ENCODE data around the gene IRAK2. TPM values are rescaled to one million over a fixed set of nuclear protein-coding genes. Genes with fewer than 3 reads are reported as not detected.
A peak's percentile ranks its signal among the peaks of the same experiment; 100 is the strongest.

Gene IRAK2
- total RNA-seq, 2 donors from 2014 or later, result 2.3 to 4.2 TPM

DNA sequence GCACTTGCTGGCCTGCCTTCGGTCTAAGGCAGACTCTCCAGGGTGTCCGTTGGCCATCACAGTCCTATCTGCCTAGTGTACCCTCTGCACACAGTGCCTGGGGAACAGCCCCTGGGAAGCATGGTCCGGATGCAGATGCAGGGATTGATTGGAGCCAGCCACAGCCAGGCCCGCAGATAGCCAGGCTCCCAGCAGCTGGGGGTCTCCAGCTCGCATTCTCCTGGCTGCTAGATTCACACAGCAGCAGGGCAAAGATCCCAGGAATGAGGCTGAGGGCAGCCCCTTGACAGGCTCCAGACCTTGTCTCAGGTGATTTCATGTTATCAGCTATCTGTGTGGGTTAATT is 41.4 kb downstream of the IRAK2 start:
- intact Hi-C loops (cut with DNase I), result no loop called here
- no peak for DNase-seq (ENCODE audit: low spot score)

DNA sequence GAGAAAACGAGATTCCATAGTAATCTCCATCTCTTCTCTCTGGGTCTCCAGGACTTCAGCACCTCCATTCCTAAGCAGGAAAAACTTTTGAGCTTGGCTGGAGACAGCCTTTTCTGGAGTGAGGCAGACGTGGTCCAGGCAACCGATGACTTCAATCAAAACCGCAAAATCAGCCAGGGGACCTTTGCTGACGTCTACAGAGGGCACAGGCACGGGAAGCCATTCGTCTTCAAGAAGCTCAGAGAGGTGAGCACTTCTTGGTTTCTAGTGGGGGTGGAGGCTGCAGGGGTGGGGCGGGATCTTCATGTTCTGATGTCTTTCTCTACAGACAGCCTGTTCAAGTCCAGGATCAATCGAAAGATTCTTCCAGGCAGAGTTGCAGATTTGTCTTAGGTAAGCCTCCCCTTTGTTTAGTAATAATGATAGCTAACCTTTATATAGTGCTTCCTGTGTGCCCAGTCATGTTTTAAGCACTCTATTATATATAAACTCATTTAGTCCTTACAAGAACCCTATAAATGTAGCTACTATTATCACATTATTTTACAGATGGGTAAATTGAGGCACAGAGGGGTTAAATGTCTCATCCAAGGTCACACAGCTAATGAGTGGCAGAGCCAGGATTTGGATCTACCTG is 48.6 kb downstream of the IRAK2 start:
- intact Hi-C loops (cut with DNase I), result no loop called here
- no peak for DNase-seq (ENCODE audit: low spot score)

DNA sequence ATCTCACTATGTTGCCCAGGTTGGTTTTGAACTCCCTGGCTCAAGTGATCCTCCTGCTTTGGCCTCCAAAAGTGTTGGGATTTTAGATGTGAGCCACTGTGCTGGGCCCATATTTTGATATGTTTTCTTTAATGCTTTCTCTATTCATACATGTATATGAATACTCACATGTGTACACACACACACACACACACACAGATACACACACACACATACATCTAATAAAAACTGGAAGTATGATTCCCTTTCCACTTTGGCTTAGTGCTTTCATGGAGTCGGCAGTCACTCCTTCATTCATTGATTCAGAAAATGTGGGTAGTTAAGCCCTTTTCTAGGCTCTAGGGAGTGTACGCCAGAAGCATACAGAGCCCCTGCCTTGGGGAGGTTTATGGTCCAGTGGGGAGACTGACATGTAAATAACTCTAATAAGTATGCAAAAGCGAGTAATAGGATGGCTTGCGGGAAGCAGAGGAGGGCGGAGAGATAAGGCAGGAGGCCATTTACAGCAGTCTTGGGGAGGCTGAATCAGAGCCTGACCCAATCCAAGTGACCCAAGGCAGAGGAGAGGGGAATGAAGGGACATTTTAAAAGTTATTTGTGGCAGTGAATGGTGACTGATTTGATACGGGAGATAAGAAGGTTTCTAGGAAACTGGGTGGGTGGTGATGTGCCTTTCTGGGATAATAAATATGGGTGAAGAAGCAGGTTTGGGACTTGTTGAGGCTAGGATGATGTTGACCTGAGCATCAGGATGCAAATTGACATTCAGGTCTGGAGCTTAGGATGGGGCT is 51.1 kb downstream of the IRAK2 start:
- no peak for DNase-seq (ENCODE audit: low spot score)
- intact Hi-C loops (cut with DNase I), result no loop called here

DNA sequence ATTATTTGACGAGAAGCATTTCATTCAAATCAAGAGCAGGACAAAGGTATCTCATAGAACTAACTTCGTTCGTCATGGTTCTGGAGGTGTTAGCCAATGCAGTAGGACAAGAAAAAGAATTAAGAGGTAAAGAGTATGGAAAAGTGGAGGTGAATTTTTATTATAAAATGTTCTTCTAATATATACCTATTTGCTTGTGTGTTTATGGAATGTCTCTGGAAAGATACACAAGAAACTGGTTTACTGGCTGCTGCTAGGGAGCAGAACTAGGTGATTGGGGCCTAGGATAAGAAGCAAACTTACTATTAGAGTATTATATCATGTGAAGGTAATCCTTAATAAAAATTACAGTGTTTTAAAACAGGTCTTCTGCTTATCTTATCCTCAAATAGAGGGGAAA is 52.6 kb downstream of the IRAK2 start:
- intact Hi-C loops (cut with DNase I), result no loop called here
- no peak for DNase-seq (ENCODE audit: low spot score)

DNA sequence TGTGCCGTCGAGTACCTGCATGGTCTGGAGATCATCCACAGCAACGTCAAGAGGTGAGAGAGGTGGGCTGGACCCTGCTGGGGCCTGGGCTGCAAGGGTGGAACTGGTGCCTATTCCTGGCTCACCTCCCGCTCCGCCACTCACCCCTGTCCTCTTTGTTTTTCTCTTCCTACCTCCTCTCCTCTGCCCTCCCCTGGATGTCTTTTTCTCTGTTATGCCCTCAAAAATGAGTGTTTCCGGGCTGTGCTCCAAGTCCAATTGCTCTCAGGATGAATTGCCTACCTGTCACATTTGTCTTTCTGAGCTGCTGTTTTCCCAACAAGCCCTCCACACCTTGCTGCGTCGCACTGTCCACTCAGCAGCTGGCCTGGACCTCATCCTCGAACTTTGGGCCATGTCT is 55.0 kb downstream of the IRAK2 start:
- intact Hi-C loops (cut with DNase I), result loop anchor here in 1 of 2 donors (10.0 kb wide), 1 partner anchor 75 kb away; the partner anchor contains the start of gene VHL
- no peak for DNase-seq (ENCODE audit: low spot score)

DNA sequence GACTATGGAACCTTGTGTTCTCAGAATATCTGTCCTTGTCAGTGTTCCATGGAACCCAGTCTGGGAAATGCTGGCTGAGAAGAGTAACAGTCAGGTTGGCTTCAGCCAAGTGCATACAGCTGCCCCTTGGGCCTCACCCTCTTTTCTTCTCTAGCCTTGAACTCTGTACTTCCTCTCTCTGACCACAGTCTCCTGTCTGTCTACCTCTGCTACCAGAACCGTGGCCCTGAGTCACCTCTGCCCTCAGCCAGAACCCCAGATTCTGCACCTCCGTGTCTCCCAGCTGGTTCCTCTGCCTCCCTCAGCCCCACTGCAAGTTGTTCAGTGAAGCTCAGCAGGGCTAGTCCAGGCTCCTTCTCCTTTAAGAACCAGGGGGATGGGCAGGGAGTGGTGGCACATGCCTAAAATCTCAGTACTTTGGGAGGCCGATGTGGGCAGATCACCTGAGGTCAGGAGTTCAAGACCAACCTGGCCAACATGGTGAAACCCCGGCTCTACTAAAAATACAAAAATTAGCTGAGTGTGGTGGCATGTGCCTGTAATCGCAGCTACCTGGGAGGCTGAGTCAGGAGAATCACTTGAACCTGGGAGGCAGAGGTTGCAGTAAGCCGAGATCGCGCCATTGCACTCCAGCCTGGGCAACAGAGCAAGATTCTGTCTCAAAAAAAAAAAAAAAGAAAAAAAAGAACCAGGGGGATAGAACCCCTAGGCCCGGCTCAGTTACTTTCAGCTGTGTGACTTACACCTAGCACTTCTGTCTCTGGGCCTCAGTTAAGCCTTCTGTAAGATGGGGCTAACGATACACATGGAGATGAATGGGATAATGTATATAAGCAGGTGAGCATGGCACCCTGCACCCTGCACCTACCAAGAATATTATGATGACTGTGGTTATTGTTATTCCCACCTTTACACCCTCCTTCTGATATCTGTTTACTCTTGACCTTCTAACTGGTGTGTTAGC is 59.2 kb downstream of the IRAK2 start:
- intact Hi-C loops (cut with DNase I), result loop anchor here (2.0 to 10.0 kb wide), 2 partner anchors 59 to 79 kb away; partner anchors contain the start of genes IRAK2 (in 1 of the 2) and VHL (in 1 of the 2)
- no peak for DNase-seq (ENCODE audit: low spot score)

DNA sequence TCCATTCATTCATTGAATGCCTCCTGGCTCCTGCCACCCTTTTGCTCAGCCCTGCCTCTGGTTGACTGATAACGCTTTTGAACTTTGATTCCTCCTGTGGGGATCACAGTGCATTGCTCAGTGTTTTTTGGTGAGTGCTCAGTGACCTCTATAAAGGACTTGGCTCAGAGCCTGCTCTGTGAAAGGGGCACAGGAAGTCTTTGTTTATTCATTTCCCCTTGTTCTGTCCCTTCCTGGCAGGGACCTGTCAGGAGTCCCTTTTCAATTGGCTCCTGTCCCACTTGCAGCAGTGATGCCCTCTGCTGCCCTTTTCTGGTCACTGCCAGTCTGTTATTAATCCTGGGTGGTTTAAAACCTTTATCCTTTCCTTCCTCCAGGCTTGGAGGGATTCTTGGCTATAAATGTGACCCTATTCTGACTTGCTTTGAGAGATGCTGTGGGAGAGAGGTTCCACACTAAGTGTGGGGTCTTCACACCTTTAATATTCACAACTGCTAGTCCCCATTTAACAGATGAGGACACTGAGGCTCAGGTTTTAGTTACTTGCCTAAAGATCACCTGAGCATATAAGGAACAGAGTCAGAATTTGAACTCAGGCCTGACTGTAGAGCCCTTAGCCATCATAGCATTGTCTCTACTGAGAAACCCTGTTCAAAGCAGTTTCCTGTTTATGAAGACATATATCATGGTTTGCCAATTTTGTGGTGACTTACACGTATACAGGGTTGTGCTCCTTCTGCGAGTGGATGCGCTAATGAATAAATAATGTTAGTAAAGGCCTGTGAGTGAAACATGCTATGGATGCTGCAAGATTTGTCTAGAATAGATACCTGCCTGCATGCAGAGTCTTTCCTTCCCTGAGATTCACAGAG is 60.3 kb downstream of the IRAK2 start:
- intact Hi-C loops (cut with DNase I), result loop anchor here (2.0 to 10.0 kb wide), 2 partner anchors 60 to 80 kb away; partner anchors contain the start of genes IRAK2 (in 1 of the 2) and VHL (in 1 of the 2)
- peak; percentile 84 for DNase-seq (ENCODE audit: low spot score)

DNA sequence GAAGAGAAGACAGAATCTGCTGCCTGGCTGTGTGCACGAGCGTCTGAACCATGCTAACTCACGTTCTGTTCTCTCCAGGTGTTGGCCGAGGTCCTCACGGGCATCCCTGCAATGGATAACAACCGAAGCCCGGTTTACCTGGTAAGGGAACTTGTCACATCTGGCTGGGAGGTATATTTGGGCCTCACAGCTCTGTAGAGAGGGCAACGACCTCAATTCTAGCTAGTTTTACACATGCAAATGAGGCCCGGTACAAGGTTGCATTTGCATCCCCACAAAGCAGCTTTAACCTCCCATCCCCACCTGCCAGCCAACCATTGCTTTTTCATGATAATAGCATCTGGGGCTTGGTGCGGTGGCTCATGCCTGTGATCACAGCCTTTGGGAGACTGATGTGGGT is 61.6 kb downstream of the IRAK2 start:
- intact Hi-C loops (cut with DNase I), result loop anchor here in 1 of 2 donors (10.0 kb wide), 1 partner anchor 81 kb away; the partner anchor contains the start of gene VHL

DNA sequence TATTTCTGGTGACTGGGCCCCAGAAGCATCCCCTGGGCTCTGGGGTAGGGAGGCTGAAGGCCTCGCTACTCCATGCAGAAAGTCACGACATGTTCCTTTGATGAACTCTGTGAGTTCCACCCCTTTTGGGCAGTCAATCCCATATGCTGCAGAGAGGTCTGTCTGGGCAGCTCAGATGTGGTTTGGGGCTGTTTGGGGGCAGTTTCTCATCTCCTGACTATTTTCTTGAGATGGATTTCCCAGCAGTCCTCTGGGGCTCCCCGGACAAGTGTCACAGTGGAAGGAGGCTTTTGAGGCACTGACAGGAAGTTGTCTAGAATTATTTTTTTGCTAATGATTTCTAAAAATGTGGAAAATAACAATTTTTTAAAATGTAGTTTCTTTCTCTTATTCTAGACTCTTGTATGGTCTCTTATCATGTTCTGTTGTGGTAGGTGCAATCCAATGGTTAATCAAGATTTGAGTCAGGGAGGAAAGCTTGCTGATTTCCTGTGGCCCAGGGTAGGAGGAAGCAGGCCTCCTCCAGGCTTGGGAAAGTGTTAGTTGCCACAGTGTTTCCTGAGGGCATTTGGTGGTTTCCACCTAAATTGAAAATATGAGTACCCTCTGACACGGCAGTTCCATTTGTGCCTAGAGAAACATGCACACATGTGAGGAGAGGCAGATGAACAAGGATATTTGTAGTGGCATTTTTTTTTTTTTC is 63.7 kb downstream of the IRAK2 start:
- intact Hi-C loops (cut with DNase I), result loop anchor here in 1 of 2 donors (10.0 kb wide), 1 partner anchor 84 kb away; the partner anchor contains the start of gene VHL
- peak; percentile 18 for DNase-seq (ENCODE audit: low spot score)

More for the DNA sequence above, 61.6 kb downstream of the IRAK2 start:
- DNase-seq (ENCODE audit: low spot score), result no peak

DNA sequence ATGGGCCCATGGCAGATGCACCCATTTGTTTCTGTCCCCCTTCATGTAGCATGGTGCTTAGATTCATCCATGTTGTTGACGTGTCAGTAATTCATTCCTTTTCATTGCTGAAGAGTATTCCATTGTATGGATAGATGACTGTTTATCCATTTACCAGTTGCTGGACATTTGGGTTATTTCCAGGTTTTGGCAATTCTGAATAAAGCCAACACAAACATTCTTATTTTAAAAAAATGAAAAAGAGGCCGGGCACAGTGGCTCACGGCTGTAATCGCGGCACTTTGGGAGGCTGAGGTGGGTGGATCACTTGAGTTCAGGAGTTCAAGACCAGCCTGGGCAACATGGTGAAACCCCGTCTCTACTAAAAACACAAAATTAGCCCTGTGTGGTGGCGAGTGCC is 64.9 kb downstream of the IRAK2 start:
- intact Hi-C loops (cut with DNase I), result loop anchor here in 1 of 2 donors (10.0 kb wide), 1 partner anchor 85 kb away; the partner anchor contains the start of gene VHL
- DNase-seq (ENCODE audit: low spot score), result peak; percentile 8

DNA sequence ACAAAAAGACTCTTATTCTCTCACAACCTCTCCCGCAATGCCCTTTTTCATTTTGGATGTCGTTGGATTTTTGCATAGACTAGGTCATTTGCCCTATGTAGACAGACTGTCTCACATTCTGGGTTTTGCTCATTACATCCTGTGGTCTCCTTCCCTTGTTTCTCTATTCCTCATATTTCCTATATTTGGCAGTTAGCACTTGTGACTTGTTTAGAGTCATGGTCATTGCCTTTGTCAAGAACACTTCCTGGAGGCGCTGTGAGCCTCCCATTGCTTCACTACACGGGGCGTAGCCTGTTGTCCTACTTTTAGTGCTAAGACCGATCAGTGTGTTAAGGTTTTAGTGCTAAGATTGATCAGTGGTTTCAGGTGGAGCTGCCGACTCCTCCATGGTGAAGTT is 67.4 kb downstream of the IRAK2 start:
- peak; percentile 77 for DNase-seq (ENCODE audit: low spot score)
- intact Hi-C loops (cut with DNase I), result no loop called here

DNA sequence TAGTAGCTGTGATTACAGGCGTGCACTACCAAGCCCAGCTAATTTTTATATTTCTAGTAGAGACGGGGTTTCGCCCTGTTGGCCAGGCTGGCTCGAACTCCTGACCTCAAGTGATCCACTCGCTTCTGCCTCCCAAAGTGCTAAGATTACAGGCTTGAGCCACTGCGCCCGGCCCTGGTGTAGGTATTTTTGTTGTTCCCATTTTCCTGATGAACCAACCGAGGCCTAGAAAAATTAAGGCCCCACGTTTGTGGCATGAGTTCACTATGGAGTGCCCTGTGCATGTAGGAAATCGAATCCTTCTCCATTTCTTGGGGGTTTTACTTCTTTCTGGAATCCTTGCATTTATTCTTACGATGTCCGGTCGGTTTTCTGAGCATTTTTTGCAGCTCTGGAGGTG is 69.3 kb downstream of the IRAK2 start:
- intact Hi-C loops (cut with DNase I), result no loop called here
- peak; percentile 34 for DNase-seq (ENCODE audit: low spot score)

DNA sequence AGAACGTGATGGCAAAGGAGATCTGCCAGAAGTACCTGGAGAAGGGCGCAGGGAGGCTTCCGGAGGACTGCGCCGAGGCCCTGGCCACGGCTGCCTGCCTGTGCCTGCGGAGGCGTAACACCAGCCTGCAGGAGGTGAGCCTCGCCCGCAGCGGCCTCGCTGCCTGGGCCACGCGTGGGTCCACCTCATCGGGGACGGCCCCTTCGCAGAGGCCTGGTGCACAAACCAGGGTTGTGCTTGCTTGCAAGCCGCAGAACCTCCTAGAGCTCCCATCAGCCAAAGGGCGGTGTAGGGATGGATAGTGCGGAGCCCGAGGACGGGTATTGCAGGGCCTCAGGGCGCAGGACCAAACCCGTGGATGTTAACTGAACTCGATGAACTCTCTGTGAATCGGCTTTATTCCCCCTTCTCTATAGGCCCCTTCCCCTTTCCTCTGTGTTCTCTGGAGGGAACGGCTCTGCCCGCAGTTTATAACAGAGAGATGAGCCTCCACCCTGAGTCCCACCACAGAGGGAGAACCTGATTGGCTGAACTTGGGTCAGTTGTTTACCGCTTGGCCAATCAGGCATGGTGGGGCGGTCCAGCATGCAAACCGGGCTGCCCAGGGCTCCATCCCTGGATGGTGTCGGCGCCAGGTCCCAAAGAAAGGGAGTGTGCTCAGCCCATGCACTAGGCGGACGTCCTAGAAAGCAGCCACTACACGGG is 70.0 kb downstream of the IRAK2 start:
- intact Hi-C loops (cut with DNase I), result no loop called here
- peak; percentile 60 for DNase-seq (ENCODE audit: low spot score)

DNA sequence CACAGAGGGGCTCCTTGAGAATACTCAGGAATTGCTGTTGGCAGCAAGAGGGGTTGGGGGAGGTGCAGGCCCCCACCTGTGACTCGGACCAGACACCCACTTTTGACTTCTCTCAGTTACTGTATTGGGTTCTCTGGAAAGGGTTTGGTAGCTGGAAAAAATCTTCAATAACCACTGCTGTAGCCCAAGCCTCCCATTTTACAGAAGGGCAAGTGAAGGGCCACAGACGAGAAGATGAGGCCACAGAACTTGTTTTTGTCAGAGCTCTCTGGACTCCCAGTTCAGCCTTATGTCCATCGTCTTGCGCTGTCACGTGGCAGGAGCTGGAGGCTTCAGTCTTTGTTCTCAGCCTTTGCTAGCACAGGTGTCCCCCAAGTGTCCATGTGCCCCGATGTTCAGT is 70.8 kb downstream of the IRAK2 start:
- intact Hi-C loops (cut with DNase I), result no loop called here
- peak; percentile 24 for DNase-seq (ENCODE audit: low spot score)

DNA sequence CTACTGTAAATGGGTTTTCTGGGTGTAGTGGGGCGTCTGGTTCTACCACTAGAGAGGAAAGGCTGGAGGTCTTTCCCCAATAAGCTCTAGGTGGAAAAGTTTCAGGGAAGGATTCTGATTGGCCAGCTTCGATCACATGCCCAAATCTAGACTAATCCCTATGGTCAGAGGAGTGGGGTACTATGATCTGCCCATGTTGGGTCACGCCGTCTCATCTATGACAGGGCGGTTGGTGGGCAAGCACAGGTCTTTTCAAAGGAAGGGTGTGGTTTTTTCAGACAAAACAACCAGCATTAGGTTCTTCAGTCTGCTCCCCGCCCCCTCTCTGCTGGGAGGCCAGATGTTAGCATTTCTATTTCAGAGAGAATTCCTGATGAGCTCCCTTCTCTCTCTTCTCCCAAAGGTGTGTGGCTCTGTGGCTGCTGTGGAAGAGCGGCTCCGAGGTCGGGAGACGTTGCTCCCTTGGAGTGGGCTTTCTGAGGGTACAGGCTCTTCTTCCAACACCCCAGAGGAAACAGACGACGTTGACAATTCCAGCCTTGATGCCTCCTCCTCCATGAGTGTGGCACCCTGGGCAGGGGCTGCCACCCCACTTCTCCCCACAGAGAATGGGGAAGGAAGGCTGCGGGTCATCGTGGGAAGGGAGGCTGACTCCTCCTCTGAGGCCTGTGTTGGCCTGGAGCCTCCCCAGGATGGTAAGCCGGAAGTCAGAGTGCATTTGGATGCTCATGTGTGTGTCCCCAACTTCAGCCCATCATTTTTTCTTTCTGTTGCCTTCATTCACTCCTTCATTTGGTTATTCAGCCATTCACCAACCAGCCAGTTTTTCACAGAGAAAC is 73.8 kb downstream of the IRAK2 start:
- intact Hi-C loops (cut with DNase I), result no loop called here
- DNase-seq (ENCODE audit: low spot score), result peak; percentile 73

DNA sequence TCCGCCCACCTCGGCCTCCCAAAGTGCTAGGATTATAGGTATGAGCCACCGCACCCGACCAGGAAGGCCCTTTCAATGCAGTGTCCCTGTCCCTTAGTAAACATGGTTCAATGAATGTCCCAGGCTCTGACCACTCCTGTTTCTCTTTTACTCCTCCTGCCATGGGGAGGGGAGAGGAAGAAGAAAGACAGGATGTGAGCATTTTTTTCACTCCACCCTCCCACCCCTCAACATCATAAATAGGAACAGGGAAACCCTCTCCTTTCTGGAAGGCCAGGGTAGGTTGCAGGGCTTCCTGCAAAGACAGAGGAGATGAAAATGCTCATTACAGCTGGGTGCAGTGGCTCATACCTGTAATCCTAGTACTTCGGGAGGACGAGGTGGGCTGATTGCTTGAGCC is 76.1 kb downstream of the IRAK2 start:
- intact Hi-C loops (cut with DNase I), result no loop called here

More for the DNA sequence above, 76.1 kb downstream of the IRAK2 start:
- peak; percentile 47 for DNase-seq (ENCODE audit: low spot score)

All from posterior vena cava (tissue), 2 donors.